ENCODE data around the gene NCAPH2.

Gene NCAPH2

DNA sequence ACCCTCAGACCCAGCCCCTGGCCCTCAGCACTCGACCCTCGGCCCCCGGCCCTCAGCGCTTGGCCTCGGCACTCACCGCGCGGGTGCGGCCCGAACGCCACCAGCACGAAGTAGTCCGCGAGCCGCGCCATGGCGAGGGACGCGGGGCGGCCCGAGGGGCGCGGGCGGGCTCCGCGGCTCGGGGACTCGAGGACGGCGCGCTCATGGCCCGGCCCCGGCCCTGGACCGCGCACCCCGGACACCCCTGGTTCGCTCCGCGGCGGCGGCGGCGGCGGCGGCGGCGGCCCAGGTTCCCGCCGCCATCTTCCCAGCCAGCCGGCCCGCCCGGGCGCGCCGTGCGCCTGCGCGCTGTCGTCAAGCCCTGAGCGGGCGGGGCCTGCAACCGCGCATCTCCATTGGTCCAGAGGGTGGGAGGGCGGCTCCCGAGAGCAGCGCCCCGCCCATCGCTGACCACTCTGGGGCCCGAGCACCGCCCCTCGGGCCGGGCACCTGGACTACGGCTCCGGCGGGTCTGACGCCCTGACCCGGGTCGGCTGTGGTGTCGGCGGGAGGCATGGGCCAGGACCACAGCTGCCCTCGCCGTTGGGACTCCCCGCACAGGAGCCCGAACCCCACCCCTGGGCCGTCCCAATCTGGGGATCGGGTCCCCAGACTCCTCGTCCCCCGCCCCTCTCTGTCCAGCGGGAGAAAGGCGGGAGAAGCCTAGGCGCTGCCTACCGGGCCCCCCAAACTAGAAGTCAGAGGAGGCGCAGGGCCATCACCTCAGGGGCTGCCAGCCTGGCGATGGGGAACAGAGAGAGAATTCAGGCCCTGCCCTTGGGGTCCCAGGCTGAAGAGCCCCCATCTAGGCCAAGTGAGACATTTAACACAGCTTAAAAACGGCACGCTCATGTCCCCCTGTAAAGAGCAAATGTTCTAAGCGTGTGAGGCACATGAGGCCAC, 33.0 kb upstream of the NCAPH2 start, which contains the start of gene SBF1:
TSS of gene SBF1 (minus strand) at position 326 of the 942 bp plus-strand sequence. CDS start at position 131, 195 bp downstream.
- peak; percentile 88 to 89 for DNase-seq

DNA sequence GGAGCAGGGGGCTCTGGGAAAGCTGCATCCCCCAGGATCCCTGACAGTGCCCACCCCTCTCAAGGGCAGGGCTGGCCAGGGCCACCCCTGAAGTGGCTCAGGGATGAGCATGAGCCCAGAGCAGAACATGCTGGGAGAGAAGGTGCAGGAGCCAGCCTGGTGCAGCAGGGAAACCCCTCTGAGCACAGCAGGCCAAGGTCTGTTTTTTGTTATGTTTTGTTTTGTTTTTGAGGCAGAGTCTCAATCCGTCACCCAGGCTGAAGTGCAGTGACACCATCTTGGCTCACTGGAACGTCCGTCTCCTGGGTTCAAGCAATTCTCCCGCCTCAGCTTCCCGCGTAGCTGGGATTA, 32.4 kb upstream of the NCAPH2 start:
- no peak for DNase-seq

GRCh38 chr22:50476868-50477267, 31.2 kb upstream of the NCAPH2 start:
- DNase-seq = no peak

DNA sequence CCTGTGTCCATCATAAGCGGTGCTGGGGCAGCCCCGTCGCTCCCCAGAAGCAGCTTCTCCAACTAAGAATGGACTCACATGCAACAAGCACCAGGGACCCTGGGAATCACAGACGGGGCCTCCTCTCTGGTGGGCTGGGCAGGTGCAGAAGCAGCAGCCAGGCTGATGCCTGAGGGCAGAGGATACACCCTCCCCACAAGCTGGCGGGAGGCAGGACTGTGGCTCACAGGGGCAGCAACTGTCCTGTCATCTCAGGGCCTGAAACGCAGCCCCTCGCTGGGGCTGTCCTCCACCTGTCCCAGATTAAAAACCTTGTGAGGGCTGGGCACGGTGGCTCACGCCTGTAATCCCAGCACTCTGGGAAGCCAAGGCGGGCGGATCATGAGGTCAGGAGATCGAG, 30.1 kb upstream of the NCAPH2 start:
- DNase-seq = no peak

DNA sequence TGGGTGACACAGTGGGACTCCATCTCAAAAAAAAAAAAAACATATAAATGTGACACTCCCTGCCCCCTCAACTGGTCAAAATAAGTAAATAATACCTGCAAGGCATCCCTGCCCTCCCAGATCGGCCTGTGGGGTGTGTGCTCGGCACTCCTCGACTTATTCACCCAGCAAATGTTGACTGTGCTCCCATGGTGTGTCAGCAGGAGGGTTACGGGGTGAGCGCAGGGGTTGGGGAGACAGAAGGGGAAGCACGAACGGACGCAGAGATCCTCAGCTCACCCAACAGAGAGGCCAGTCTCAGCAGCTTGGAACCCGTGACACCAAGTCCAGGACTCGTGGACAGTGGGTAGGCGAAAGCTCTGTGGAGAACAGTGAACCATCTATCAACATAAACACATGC, 28.3 kb upstream of the NCAPH2 start:
- no peak for DNase-seq

- DNase-seq = no peak
These were observed 27.0 kb upstream of the NCAPH2 start for GRCh38 chr22:50481045-50481439.

GRCh38 chr22:50481440-50482106, 26.5 kb upstream of the NCAPH2 start, which contains the start of gene ADM2:
TSS of gene ADM2 (plus strand) at chr22:50481543. CDS start at chr22:50481848, 305 bp downstream.
- DNase-seq = peak; percentile 53 to 75

- DNase-seq = no peak
These were observed 25.6 kb upstream of the NCAPH2 start for GRCh38 chr22:50482107-50483074.

DNA sequence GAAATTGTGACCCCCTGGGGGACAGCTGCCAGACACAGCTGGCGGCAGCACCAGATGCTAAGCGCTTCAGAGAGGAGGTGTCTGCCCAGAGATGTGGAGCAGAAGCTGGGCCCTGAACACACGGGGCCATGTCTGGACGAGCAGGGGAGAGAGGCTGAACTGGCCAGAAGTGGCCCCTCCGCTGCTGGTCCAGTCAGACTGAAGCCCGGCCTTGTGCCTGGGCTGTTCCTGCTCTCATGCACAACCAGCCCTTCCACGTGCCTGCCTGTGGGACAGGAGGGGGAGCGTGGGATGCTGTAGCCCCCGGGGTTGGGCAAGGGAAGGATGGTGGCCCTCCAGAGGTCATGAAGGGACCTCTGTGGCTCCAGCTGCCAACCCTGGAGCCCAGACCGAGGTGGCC, 24.9 kb upstream of the NCAPH2 start:
- DNase-seq = no peak

GRCh38 chr22:50483556-50483955, 24.5 kb upstream of the NCAPH2 start:
- no peak for DNase-seq

GRCh38 chr22:50483977-50484853, 23.8 kb upstream of the NCAPH2 start:
- DNase-seq = no peak

DNA sequence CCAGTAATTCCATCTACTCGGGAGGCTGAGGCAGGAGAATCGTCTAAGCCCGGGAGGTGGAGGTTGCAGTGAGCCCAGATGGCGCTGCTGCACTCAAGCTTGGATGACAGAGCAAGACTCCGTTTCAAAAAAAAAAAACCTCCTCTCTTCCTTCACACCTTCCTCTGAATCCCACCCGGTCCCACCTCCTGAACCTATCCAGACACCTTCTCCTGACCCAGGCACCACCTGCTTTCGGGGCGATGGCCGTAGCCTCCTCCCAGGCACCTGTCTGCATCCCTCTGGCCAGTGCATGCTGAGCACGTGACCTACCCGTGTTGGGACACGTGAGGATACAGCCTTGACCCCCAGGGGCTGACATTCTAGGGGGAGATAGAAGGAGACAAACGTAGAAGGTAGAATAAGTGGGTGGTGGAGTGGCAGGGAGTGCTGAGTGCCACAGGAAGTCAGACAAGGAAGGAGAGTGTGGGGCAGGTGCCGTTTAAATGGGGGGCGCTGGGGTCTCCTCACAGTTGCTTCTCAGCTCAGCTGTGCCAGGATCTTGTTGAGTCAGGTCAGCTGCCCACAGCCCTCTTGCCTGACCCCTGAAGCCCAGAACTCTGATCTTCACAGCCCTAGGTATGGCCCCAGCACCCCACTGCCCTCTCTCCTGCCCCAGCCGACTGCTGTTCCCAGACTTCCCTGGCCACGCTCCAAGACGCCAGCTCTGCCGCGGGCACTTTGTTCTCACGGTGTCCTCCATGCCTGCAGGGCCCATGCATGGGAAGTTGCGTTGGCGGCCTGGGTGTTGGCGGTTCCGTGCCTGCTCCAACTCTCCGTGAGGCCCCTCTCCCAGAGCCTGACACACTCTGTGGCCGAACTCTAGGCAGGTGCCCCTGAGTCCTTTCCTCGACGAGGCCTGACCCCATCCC, 22.5 kb upstream of the NCAPH2 start:
- no peak for DNase-seq

GRCh38 chr22:50486561-50487289, 21.3 kb upstream of the NCAPH2 start, which contains the start of gene MIOX:
TSS of gene MIOX (plus strand) at chr22:50486859. CDS start at chr22:50486898, 39 bp downstream.
- DNase-seq = no peak

DNA sequence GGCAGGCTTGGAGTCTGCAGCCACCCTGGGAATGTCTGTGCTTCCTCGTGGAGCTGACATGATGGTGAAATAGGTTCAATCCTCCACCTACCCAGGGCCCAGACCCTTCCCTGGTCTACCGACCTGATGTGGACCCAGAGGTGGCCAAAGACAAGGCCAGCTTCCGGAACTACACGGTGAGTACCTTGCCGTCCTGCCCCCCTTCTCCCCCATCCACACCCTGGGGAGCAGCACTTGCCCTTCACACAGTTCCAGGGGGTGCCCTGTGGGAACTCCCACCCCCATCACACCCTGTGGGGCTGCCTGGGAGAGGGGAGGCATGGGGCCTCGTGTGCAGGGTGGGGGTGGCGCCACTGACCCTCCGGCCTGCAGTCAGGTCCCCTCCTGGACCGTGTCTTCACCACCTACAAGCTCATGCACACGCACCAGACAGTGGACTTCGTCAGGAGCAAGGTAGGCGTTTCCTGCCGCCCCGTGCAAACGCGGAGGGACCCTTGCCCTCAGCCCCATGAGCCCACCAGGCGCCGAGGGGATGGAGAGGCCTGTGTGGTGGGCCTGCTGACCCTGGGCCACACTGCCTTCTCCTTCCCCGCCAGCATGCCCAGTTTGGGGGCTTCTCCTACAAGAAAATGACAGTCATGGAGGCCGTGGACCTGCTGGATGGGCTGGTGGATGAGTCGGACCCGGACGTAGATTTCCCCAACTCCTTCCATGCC, 20.6 kb upstream of the NCAPH2 start:
- no peak for DNase-seq

GRCh38 chr22:50488006-50488677, 19.9 kb upstream of the NCAPH2 start:
- DNase-seq = no peak

DNA sequence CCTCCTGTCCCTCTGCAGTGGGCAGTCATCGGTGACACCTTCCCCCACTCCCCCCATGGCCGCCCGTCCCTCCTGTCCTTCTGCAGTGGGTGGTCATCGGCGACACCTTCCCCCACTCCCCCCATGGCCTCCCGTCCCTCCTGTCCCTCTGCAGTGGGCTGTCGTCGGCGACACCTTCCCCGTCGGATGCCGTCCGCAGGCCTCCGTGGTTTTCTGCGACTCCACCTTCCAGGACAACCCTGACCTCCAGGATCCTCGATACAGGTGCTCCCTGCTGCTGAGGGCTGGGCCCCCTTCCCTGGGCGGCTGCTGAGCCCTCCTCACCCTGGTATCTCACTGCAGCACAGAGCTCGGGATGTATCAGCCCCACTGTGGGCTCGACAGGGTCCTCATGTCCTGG, 19.1 kb upstream of the NCAPH2 start:
- no peak for DNase-seq

DNA sequence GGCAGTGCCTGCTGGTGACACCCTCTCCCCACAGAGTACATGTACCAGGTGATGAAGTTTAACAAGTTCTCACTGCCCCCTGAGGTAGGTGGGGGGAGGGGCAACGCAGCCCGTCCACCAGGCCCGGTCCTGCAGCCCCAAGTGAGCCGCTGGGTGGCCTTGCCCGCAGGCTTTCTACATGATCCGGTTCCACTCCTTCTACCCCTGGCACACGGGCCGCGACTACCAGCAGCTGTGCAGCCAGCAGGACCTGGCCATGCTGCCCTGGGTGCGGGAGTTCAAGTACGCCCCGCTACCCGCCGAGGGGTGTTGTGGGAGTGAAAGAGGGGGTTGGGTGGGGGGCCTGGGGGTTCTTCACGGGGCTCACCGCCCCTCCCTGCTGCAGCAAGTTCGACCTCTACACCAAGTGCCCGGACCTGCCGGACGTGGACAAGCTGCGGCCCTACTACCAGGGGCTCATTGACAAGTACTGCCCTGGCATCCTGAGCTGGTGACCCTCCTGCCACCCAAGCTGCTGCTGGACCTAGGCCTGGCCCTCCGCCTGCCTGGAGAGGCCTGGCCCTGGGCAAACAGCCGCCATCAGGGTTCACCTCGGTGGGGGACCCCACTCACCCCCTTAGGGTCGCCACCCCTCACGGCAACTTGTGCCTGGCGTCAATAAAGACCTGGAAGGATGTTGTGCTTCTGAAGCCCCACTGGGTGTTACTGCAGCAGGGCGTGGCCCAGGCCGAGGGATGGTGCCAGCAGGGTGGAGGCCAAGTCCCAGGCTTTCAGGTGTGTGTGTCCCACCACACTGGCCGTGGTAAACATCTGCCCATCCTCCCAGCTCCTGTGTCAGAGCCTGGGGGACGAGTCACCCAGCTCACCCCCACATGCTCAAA, 18.4 kb upstream of the NCAPH2 start:
- no peak for DNase-seq

Measured in CD4-positive, alpha-beta T cell treated with Interleukin-4 for 1 hour (primary cell).